CD4-positive, alpha-beta T cell (primary cell): Measurements from ENCODE around the gene JARID2. TPM values are rescaled to one million over a fixed set of nuclear protein-coding genes. Genes with fewer than 3 reads are reported as not detected.

ENCODE experiments used
- ATAC-seq: fragments of 200-7000 bp; cut with Tn5 transposase; one replicate; pipeline ENCODE4 v1.10.0; 2022; ENCODE audit warnings: mild to moderate bottlenecking; ENCODE audit not compliant: poor library complexity
- CTCF ChIA-PET: fragments of 350-600 bp; sonication (Branson Sonifier 250); formaldehyde crosslinking; loops from one replicate; lab custom pipeline; 2021; ENCODE audit warnings: antibody characterized with exemption, inconsistent platforms; lab: Charles Lee
- POLR2A ChIA-PET: fragments of 350-600 bp; sonication (Branson Sonifier 250); formaldehyde crosslinking; loops from one replicate; lab custom pipeline; 2021; ENCODE audit warnings: antibody characterized with exemption, inconsistent platforms; lab: Charles Lee
- DNase-seq, 14 experiments: peaks; one replicate each; pipeline ENCODE4 v3.0.0-alpha.2; 2013 to 2020; ENCODE audit warnings: mixed read lengths in 2 of 14
- H3K27ac ChIP-seq, 2 donors: one replicate each; pipeline versions ENCODE4 v1.5.1 to v1.7.0; 2013; ENCODE audit warnings: low read length in 2 of 2, low read depth in 1 of 2, mild to moderate bottlenecking in 1 of 2
- H3K27me3 ChIP-seq, 2 experiments: 1 replicate in 1 of 2; 2 replicates in 1 of 2; pipeline versions ENCODE4 v1.6.1 to v1.7.0; 2013; ENCODE audit warnings: low read length in 2 of 2, control low read depth in 1 of 2, mild to moderate bottlenecking in 1 of 2, moderate library complexity in 1 of 2; ENCODE audit not compliant: insufficient read depth in 2 of 2, control insufficient read depth in 1 of 2
- H3K36me3 ChIP-seq: one replicate; pipeline ENCODE4 v1.6.1; 2013; ENCODE audit warnings: low read length, control low read depth; ENCODE audit not compliant: insufficient read depth
- H3K4me1 ChIP-seq: one replicate; pipeline ENCODE4 v1.6.1; 2013; ENCODE audit warnings: low read length, control low read depth; ENCODE audit not compliant: insufficient read depth
- H3K4me3 ChIP-seq: one replicate; pipeline ENCODE4 v1.5.1; 2013; ENCODE audit warnings: mild to moderate bottlenecking, low read length, moderate library complexity
- H3K9me3 ChIP-seq, 2 experiments: 1 replicate in 1 of 2; 2 replicates in 1 of 2; pipeline versions ENCODE4 v1.6.1 to v1.7.0; 2013; ENCODE audit warnings: low read length in 2 of 2, mild to moderate bottlenecking in 2 of 2, control low read depth in 1 of 2, moderate library complexity in 1 of 2; ENCODE audit not compliant: control insufficient read depth in 1 of 2, insufficient read depth in 1 of 2
- H3K27ac Mint-ChIP-seq: one replicate; pipeline ENCODE4 v1.8.0; 2020; ENCODE audit warnings: mixed read lengths
- H3K27me3 Mint-ChIP-seq: one replicate; pipeline ENCODE4 v1.8.0; 2021; ENCODE audit warnings: mixed read lengths
- H3K36me3 Mint-ChIP-seq: one replicate; pipeline ENCODE4 v1.8.0; 2021; ENCODE audit warnings: low read depth, mixed read lengths
- H3K4me1 Mint-ChIP-seq: one replicate; pipeline ENCODE4 v1.8.0; 2021; ENCODE audit warnings: low read depth, mixed read lengths
- H3K4me3 Mint-ChIP-seq: one replicate; pipeline ENCODE4 v1.8.0; 2020; ENCODE audit warnings: mild to moderate bottlenecking, mixed read lengths
- H3K9me3 Mint-ChIP-seq: one replicate; pipeline ENCODE4 v1.8.0; 2020; ENCODE audit warnings: mixed read lengths
- intact Hi-C, 2 experiments: fragments of 100-400 bp; cut with DNase I in 1 of 2; cut with micrococcal nuclease in 1 of 2; formaldehyde crosslinking; loops; one replicate each; pipeline versions ENCODE4 v1.15.1 to v1.9.0; 2023 to 2025; cut with DNase I, micrococcal nuclease
- total RNA-seq, 174 experiments: library from RNA in 2 of 174; stranded (reverse) in 2 of 174; gene quantifications; one replicate each; pipeline ENCODE4 v1.2.3 and lab custom pipeline; 2021 to 2026
- TF ChIP-seq, protein P1 (sequence below): fragments of 200-600 bp; IDR thresholded peaks from one replicate; pipeline ENCODE4 v1.8.0; 2022; ENCODE audit warnings: antibody characterized with exemption, mild to moderate bottlenecking

The JARID2 gene
- total RNA-seq, 2 experiments from 2014 or later: 32.0 to 33.0 TPM

DNA sequence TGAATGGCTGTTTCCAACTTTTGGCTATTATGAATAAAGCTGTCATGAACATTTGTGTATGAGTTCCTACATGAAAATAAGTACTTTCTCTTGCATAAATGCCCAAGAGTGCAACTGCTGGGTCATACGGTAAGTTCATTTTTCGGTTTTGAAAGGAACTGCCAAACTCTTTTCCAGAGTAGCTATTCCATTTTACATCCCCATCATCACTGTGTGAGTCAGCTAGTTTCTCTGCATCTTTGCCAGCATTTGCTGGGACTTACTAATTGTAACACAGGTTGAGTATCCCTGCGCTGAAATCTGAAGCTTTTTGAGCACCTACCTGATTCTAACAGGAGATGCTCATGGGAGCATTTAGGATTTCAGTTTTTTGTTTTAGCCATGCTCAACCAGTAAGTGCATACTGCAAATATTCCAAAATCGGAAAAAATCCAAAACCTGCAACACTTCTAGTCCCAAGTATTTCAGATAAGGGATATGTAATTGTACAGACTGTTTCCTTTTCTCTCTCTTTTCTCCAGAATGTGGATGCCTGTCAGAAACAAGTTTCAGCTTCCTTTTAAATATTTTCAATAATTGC is 298.5 kb downstream of the JARID2 start:
- Mint-ChIP-seq H3K4me1 (peaks cover 5% of the 10 kb centered on the region), H3K36me3 (peaks cover 8% of the 10 kb centered on the region), H3K27me3 (no peaks in the 10 kb centered on the region), H3K27ac (no peak overlapping the region), H3K4me3 (no peak overlapping the region), H3K9me3 (no peaks in the 10 kb centered on the region)
- ATAC-seq (no peak), DNase-seq (no peak)
- no peak overlapping the region for H3K27ac ChIP-seq
- ChIA-PET CTCF (no interaction called here), POLR2A (no interaction called here)
- H3K9me3 ChIP-seq: peaks cover 0 to 3% of the 10 kb centered on the region in 2 experiments
- intact Hi-C loops: no loop called here
- no peaks in the 10 kb centered on the region for H3K36me3 ChIP-seq
- no peaks in the 10 kb centered on the region for H3K4me1 ChIP-seq
- H3K27me3 ChIP-seq: no peaks in the 10 kb centered on the region
- TF ChIP-seq, protein P1, sequence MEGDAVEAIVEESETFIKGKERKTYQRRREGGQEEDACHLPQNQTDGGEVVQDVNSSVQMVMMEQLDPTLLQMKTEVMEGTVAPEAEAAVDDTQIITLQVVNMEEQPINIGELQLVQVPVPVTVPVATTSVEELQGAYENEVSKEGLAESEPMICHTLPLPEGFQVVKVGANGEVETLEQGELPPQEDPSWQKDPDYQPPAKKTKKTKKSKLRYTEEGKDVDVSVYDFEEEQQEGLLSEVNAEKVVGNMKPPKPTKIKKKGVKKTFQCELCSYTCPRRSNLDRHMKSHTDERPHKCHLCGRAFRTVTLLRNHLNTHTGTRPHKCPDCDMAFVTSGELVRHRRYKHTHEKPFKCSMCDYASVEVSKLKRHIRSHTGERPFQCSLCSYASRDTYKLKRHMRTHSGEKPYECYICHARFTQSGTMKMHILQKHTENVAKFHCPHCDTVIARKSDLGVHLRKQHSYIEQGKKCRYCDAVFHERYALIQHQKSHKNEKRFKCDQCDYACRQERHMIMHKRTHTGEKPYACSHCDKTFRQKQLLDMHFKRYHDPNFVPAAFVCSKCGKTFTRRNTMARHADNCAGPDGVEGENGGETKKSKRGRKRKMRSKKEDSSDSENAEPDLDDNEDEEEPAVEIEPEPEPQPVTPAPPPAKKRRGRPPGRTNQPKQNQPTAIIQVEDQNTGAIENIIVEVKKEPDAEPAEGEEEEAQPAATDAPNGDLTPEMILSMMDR: no peak
- no peak overlapping the region for H3K4me3 ChIP-seq

DNA sequence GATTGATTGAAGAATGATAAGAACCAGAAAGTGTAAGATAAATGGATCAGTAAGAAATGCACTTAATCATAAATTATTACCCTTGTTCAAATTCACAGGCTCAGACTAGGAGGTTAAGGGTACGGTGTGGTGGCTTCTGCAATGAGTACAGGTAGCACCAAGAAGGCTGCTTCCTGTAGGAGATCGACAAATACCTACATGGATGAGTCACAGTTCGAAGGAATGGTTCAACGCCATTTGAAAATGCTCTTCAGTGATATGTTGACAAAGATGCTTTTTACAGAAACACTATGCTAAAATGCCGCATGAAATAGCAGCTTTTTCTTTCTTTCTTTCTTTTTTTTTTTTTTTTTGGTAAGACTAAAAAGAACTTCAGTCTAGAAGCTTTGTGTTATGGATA is 300.7 kb downstream of the JARID2 start:
- H3K27ac Mint-ChIP-seq: no peak overlapping the region
- H3K27me3 Mint-ChIP-seq: no peaks in the 10 kb centered on the region
- no peak overlapping the region for H3K4me3 Mint-ChIP-seq
- no peak overlapping the region for H3K27ac ChIP-seq
- H3K27me3 ChIP-seq: no peaks in the 10 kb centered on the region
- ATAC-seq: no peak
- H3K9me3 Mint-ChIP-seq: no peaks in the 10 kb centered on the region
- H3K4me1 Mint-ChIP-seq: peaks cover 15% of the 10 kb centered on the region
- ChIA-PET POLR2A (no interaction called here), CTCF (interaction anchor here (0.6 kb wide), 1 partner anchor 1000 kb away, joined by 3 read pairs; no protein-coding TSS in a partner anchor)
- no peaks in the 10 kb centered on the region for H3K36me3 ChIP-seq
- peaks cover 0 to 3% of the 10 kb centered on the region in 2 experiments for H3K9me3 ChIP-seq
- TF ChIP-seq, protein P1: no peak
- H3K4me1 ChIP-seq: no peaks in the 10 kb centered on the region
- H3K36me3 Mint-ChIP-seq: peaks cover 8% of the 10 kb centered on the region
- intact Hi-C loops: no loop called here
- no peak overlapping the region for H3K4me3 ChIP-seq
- DNase-seq: no peak

DNA sequence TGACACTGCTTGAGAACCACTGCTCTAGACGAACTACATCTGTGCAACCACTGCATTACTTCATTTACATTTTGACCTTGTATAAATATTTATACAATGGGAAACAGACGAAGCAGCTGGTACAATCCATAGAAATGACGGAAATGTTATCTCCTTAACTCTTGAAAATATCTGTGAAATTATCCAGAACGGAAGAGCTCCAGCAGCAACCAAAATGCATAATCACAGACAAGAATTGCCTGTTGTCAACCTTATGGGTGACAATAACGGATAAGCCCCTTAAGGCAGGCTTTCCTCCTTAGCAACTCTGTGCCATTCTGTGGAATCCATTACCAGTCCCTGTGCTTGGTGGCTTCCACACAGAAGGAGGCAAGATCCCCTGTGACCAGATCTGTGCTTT is 301.5 kb downstream of the JARID2 start:
- H3K4me3 ChIP-seq: no peak overlapping the region
- intact Hi-C loops: no loop called here
- POLR2A ChIA-PET: no interaction called here
- H3K27ac ChIP-seq: no peak overlapping the region
- no peaks in the 10 kb centered on the region for H3K36me3 ChIP-seq
- ATAC-seq: no peak
- no peak overlapping the region for H3K27ac Mint-ChIP-seq
- H3K4me1 Mint-ChIP-seq: peaks cover 22% of the 10 kb centered on the region
- no peak overlapping the region for H3K4me3 Mint-ChIP-seq
- no peaks in the 10 kb centered on the region for H3K27me3 Mint-ChIP-seq
- peaks cover 0 to 3% of the 10 kb centered on the region in 2 experiments for H3K9me3 ChIP-seq
- H3K27me3 ChIP-seq: no peaks in the 10 kb centered on the region
- TF ChIP-seq, protein P1: no peak
- H3K4me1 ChIP-seq: no peaks in the 10 kb centered on the region
- peaks cover 8% of the 10 kb centered on the region for H3K36me3 Mint-ChIP-seq
- CTCF ChIA-PET: interaction anchor here (0.6 kb wide), 1 partner anchor 1001 kb away, joined by 3 read pairs; no protein-coding TSS in a partner anchor
- no peak for DNase-seq
- no peaks in the 10 kb centered on the region for H3K9me3 Mint-ChIP-seq
